Ishikawa (cell line): ENCODE measurements around the gene RASL11A.

Source experiments
- CEBPB ChIP-seq: IDR thresholded peaks from 2 replicates; pipeline ENCODE4 v1.6.1; 2012
- CREB1 ChIP-seq: IDR thresholded peaks from 2 replicates; pipeline ENCODE4 v1.6.1; 2012; ENCODE audit warnings: low read depth
- EGR1 ChIP-seq: IDR thresholded peaks from 2 replicates; pipeline ENCODE4 v1.6.1; 2012
- EP300 ChIP-seq: IDR thresholded peaks from 2 replicates; pipeline ENCODE4 v1.6.1; 2012; ENCODE audit warnings: borderline replicate concordance
- FOXM1 ChIP-seq: IDR thresholded peaks from 2 replicates; pipeline ENCODE4 v1.6.1; 2012; ENCODE audit warnings: low read depth, borderline replicate concordance
- MAX ChIP-seq: IDR thresholded peaks from 2 replicates; pipeline ENCODE4 v1.6.1; 2012
- NFIC ChIP-seq: IDR thresholded peaks from 2 replicates; pipeline ENCODE4 v1.6.1; 2012
- RAD21 ChIP-seq: IDR thresholded peaks from 2 replicates; pipeline ENCODE4 v1.6.1; 2012; ENCODE audit warnings: low read depth
- REST ChIP-seq: IDR thresholded peaks from 2 replicates; pipeline ENCODE4 v1.6.1; 2012; ENCODE audit warnings: low read depth, mild to moderate bottlenecking
- TAF1 ChIP-seq: IDR thresholded peaks from 2 replicates; pipeline ENCODE4 v1.6.1; 2012; ENCODE audit warnings: low read depth, mild to moderate bottlenecking
- TCF12 ChIP-seq: IDR thresholded peaks from 2 replicates; pipeline ENCODE4 v1.6.1; 2012; ENCODE audit warnings: low read depth
- TEAD4 ChIP-seq: IDR thresholded peaks from 2 replicates; pipeline ENCODE4 v1.6.1; 2012
- USF1 ChIP-seq: IDR thresholded peaks from 2 replicates; pipeline ENCODE4 v1.6.1; 2012
- YY1 ChIP-seq: IDR thresholded peaks from 2 replicates; pipeline ENCODE4 v1.6.1; 2012; ENCODE audit warnings: low read depth
- ZBTB7A ChIP-seq: IDR thresholded peaks from 2 replicates; pipeline ENCODE4 v1.6.1; 2012; ENCODE audit warnings: low read depth

The RASL11A gene

GRCh38 chr13:27304611-27305010 is 34.0 kb downstream of the RASL11A start:
- no peak for TF ChIP-seq YY1
- no peak for TF ChIP-seq REST
- no peak for TF ChIP-seq TCF12
- TF ChIP-seq NFIC, result no peak
- no peak for TF ChIP-seq FOXM1
- no peak for TF ChIP-seq MAX
- TF ChIP-seq EGR1, result no peak
- no peak for TF ChIP-seq CEBPB
- no peak for TF ChIP-seq USF1

GRCh38 chr13:27306364-27306763 is 35.7 kb downstream of the RASL11A start:
- TF ChIP-seq FOXM1 (no peak), CREB1 (no peak), ZBTB7A (no peak)

GRCh38 chr13:27308941-27309340 is 38.3 kb downstream of the RASL11A start:
- no peak for TF ChIP-seq TEAD4
- no peak for TF ChIP-seq MAX
- TF ChIP-seq RAD21, result no peak
- TF ChIP-seq NFIC, result no peak
- TF ChIP-seq REST, result no peak
- no peak for TF ChIP-seq FOXM1
- no peak for TF ChIP-seq EP300
- TF ChIP-seq CREB1, result no peak
- no peak for TF ChIP-seq EGR1
- no peak for TF ChIP-seq YY1
- no peak for TF ChIP-seq USF1
- TF ChIP-seq TCF12, result no peak
- no peak for TF ChIP-seq TAF1
- TF ChIP-seq ZBTB7A, result no peak
- TF ChIP-seq CEBPB, result no peak

GRCh38 chr13:27309401-27309958 is 38.9 kb downstream of the RASL11A start:
- TF ChIP-seq CEBPB (no peak), FOXM1 (no peak), NFIC (no peak), YY1 (no peak), USF1 (no peak), TAF1 (no peak)

GRCh38 chr13:27309967-27310598 is 39.5 kb downstream of the RASL11A start:
- TF ChIP-seq EGR1 (no peak), NFIC (no peak)

GRCh38 chr13:27310946-27311345 is 40.3 kb downstream of the RASL11A start:
- no peak for TF ChIP-seq TEAD4
- no peak for TF ChIP-seq FOXM1
- no peak for TF ChIP-seq EGR1
- TF ChIP-seq CREB1, result no peak
- no peak for TF ChIP-seq TCF12
- no peak for TF ChIP-seq NFIC
- no peak for TF ChIP-seq RAD21
- TF ChIP-seq REST, result no peak
- TF ChIP-seq CEBPB, result no peak
- TF ChIP-seq ZBTB7A, result no peak
- no peak for TF ChIP-seq TAF1
- TF ChIP-seq YY1, result no peak
- no peak for TF ChIP-seq MAX
- TF ChIP-seq USF1, result no peak
